ENCODE measurements around the gene GPR35.

Gene GPR35

DNA sequence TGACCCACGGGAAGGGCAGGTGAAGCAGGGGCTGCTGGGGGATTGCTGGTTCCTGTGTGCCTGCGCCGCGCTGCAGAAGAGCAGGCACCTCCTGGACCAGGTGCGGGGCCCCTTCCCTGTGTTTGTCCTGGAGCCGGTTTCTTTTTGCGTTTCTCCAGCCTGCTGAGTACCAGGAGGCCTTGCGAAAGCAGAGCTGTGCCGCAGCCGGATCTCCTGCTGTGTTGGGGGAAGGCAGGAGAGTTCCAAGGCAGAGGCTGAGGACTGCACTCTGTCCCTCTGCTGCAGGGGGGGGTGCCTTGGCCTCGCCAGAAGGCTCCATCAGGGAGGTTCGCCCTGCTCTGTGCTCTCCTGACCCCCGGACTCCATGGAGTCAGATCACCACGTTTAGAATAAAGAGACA, 35.9 kb upstream of the GPR35 start:
- Histone ChIP-seq H3K27ac (ENCODE audit: low read depth in 2 of 2, low read length in 2 of 2) (no peak overlapping the region), H3K4me1 (ENCODE audit: control insufficient read depth in 2 of 2, insufficient read depth in 2 of 2, low read length in 2 of 2) (peaks cover 24 to 26% of the 10 kb centered on the region in 2 donors), H3K4me3 (ENCODE audit: low read length in 2 of 2) (no peak overlapping the region), H3K36me3 (ENCODE audit: control insufficient read depth in 2 of 2, insufficient read depth in 2 of 2, low read length in 2 of 2) (peaks cover 12 to 26% of the 10 kb centered on the region in 2 donors), H3K27me3 (ENCODE audit: control insufficient read depth in 2 of 2, insufficient read depth in 2 of 2, low read length in 2 of 2) (no peaks in the 10 kb centered on the region), H3K9me3 (ENCODE audit: control insufficient read depth in 2 of 2, low read length in 2 of 2) (no peaks in the 10 kb centered on the region), H3K9ac (ENCODE audit: low read depth in 1 of 2, low read length in 2 of 2) (no peak overlapping the region)

DNA sequence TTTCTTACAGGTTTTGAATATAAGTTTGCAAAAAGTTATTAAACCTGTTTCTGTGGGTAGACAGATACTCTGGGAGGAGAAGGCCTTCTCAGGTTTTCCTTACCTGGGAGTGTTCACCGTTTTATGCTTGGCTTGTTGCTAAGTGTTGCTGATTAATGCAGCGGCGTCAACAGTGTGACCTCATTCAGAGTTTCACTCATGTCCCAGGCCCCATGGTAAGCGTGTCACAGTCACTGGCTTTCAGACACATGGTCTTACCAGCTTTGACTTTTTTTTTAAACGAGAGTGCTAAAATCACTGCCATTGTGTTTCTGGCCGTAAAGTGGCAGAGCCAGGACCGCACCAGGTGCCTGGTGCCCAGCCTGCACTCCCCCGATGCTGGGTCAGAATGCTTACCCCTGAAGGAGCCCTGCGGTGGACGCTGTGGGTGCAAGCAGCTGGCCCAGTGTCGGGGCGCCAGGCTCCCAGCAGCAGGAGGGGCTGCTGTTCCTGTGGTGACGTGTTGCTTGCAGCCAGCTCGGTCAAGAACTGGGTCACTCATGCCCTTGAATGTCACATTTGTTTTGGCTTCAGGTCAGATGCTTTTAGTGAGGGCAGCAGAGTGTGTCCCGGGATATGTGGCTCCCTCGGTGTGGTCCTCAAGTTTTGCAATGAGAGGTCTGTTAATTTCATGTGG, 35.3 kb upstream of the GPR35 start:
- Histone ChIP-seq H3K36me3 (ENCODE audit: control insufficient read depth in 2 of 2, insufficient read depth in 2 of 2, low read length in 2 of 2) (peaks cover 12 to 26% of the 10 kb centered on the region in 2 donors), H3K9ac (ENCODE audit: low read depth in 1 of 2, low read length in 2 of 2) (no peak overlapping the region), H3K4me3 (ENCODE audit: low read length in 2 of 2) (no peak overlapping the region), H3K4me1 (ENCODE audit: control insufficient read depth in 2 of 2, insufficient read depth in 2 of 2, low read length in 2 of 2) (peaks cover 18 to 20% of the 10 kb centered on the region in 2 donors), H3K27me3 (ENCODE audit: control insufficient read depth in 2 of 2, insufficient read depth in 2 of 2, low read length in 2 of 2) (no peaks in the 10 kb centered on the region), H3K9me3 (ENCODE audit: control insufficient read depth in 2 of 2, low read length in 2 of 2) (no peaks in the 10 kb centered on the region), H3K27ac (ENCODE audit: low read depth in 2 of 2, low read length in 2 of 2) (no peak overlapping the region)

DNA sequence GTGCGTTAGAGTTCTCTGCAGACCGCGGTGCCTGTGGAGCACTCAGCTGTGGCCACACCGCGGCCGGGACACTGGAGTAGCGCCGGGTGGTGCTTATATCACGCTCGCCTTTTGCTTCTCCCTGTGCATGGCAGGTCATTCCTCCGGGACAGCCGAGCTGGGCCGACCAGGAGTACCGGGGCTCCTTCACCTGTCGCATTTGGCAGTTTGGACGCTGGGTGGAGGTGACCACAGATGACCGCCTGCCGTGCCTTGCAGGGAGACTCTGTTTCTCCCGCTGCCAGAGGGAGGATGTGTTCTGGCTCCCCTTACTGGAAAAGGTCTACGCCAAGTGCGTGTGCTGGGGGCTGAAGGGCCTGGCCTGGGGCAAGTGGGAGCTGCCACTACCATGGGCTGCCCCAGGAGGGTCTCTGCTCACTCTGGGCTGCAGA, 34.6 kb upstream of the GPR35 start:
- Histone ChIP-seq H3K36me3 (ENCODE audit: control insufficient read depth in 2 of 2, insufficient read depth in 2 of 2, low read length in 2 of 2) (peaks cover 13 to 26% of the 10 kb centered on the region in 2 donors), H3K27ac (ENCODE audit: low read depth in 2 of 2, low read length in 2 of 2) (no peak overlapping the region)

DNA sequence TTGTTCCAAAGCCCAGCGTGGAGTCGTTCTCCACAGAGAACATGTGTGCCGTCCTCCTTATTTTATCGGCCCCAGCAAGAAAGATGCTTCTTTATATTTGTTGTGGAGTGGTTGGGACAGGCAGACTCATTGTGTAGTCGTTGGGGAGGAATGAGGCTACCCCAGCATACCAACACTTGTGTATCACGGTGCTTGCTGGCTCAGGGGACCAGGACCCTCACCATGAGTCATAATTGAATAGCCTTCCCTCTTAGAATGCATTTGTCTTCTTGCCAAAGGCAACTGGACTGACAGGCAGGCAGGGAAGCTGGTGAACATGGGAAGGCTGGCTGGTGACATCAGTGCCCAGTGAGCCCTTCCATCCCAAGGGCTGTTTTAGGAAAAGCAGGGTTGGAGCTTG, 34.1 kb upstream of the GPR35 start:
- Histone ChIP-seq H3K9ac (ENCODE audit: low read depth in 1 of 2, low read length in 2 of 2) (no peak overlapping the region), H3K4me3 (ENCODE audit: low read length in 2 of 2) (no peak overlapping the region), H3K27ac (ENCODE audit: low read depth in 2 of 2, low read length in 2 of 2) (no peak overlapping the region), H3K36me3 (ENCODE audit: control insufficient read depth in 2 of 2, insufficient read depth in 2 of 2, low read length in 2 of 2) (peaks cover 16 to 28% of the 10 kb centered on the region in 2 donors), H3K4me1 (ENCODE audit: control insufficient read depth in 2 of 2, insufficient read depth in 2 of 2, low read length in 2 of 2) (peaks cover 10 to 12% of the 10 kb centered on the region in 2 donors), H3K9me3 (ENCODE audit: control insufficient read depth in 2 of 2, low read length in 2 of 2) (no peaks in the 10 kb centered on the region), H3K27me3 (ENCODE audit: control insufficient read depth in 2 of 2, insufficient read depth in 2 of 2, low read length in 2 of 2) (no peaks in the 10 kb centered on the region)

More for the DNA sequence above, 34.6 kb upstream of the GPR35 start:
- Histone ChIP-seq H3K4me3 (ENCODE audit: low read length in 2 of 2) (no peak overlapping the region), H3K4me1 (ENCODE audit: control insufficient read depth in 2 of 2, insufficient read depth in 2 of 2, low read length in 2 of 2) (peaks cover 11 to 13% of the 10 kb centered on the region in 2 donors), H3K27me3 (ENCODE audit: control insufficient read depth in 2 of 2, insufficient read depth in 2 of 2, low read length in 2 of 2) (no peaks in the 10 kb centered on the region), H3K9me3 (ENCODE audit: control insufficient read depth in 2 of 2, low read length in 2 of 2) (no peaks in the 10 kb centered on the region), H3K9ac (ENCODE audit: low read depth in 1 of 2, low read length in 2 of 2) (no peak overlapping the region)

DNA sequence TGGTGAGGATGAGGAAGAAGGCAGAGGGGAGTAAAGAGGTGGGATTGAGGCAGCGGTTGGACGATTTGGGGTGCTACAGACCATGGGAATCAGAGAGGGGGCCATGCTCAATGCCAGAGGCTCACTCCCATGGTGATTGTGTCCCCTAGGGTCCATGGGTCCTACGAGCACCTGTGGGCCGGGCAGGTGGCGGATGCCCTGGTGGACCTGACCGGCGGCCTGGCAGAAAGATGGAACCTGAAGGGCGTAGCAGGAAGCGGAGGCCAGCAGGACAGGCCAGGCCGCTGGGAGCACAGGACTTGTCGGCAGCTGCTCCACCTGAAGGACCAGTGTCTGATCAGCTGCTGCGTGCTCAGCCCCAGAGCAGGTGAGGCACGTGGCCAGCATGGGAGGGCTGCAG, 33.5 kb upstream of the GPR35 start:
- H3K4me3 ChIP-seq (ENCODE audit: low read length in 2 of 2), result no peak overlapping the region
- H3K36me3 ChIP-seq (ENCODE audit: control insufficient read depth in 2 of 2, insufficient read depth in 2 of 2, low read length in 2 of 2), result peaks cover 16 to 30% of the 10 kb centered on the region in 2 donors
- no peaks in the 10 kb centered on the region for H3K27me3 ChIP-seq (ENCODE audit: control insufficient read depth in 2 of 2, insufficient read depth in 2 of 2, low read length in 2 of 2)
- no peak overlapping the region for H3K27ac ChIP-seq (ENCODE audit: low read depth in 2 of 2, low read length in 2 of 2)
- peaks cover 10 to 12% of the 10 kb centered on the region in 2 donors for H3K4me1 ChIP-seq (ENCODE audit: control insufficient read depth in 2 of 2, insufficient read depth in 2 of 2, low read length in 2 of 2)
- no peaks in the 10 kb centered on the region for H3K9me3 ChIP-seq (ENCODE audit: control insufficient read depth in 2 of 2, low read length in 2 of 2)
- no peak overlapping the region for H3K9ac ChIP-seq (ENCODE audit: low read depth in 1 of 2, low read length in 2 of 2)

DNA sequence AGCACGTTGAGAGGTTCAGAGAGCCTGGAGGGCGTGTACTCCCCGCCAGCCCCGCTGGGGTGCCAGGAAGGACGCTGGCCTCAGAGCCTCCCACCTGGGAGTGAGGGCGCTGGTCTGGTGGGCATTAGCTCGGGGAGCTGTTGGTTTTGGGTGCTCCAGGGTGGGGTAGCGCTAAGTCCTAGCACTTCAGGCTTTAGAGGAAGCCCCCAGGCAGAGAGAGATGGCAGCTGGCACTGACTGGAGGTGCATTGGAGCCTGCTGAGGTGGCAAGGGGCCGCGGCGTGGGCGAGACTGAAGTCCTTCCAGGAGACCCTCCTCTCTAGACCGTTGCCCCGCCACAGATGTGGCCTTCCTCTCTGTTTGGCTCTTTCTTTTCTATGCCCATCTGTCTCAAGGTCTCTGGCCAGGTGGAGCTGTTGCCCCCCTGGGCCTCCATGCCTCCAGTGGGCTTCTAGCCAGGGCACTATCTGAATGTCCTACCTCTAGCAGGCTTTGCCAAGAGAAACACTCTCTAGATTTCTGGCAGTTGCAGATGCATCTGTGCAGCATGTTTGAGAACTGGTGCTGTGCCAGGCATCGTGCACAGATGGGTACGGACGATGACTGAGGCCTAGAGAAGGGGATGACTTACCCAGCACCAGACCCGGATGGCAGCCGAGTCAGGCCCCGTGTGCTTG, 32.1 kb upstream of the GPR35 start:
- H3K4me1 ChIP-seq (ENCODE audit: control insufficient read depth in 2 of 2, insufficient read depth in 2 of 2, low read length in 2 of 2), result peaks cover under 1 to 1% of the 10 kb centered on the region in 2 donors
- no peak overlapping the region for H3K4me3 ChIP-seq (ENCODE audit: low read length in 2 of 2)
- no peaks in the 10 kb centered on the region for H3K27me3 ChIP-seq (ENCODE audit: control insufficient read depth in 2 of 2, insufficient read depth in 2 of 2, low read length in 2 of 2)
- no peak overlapping the region for H3K27ac ChIP-seq (ENCODE audit: low read depth in 2 of 2, low read length in 2 of 2)
- H3K36me3 ChIP-seq (ENCODE audit: control insufficient read depth in 2 of 2, insufficient read depth in 2 of 2, low read length in 2 of 2), result peaks cover 21 to 37% of the 10 kb centered on the region in 2 donors
- no peak overlapping the region for H3K9ac ChIP-seq (ENCODE audit: low read depth in 1 of 2, low read length in 2 of 2)
- no peaks in the 10 kb centered on the region for H3K9me3 ChIP-seq (ENCODE audit: control insufficient read depth in 2 of 2, low read length in 2 of 2)

DNA sequence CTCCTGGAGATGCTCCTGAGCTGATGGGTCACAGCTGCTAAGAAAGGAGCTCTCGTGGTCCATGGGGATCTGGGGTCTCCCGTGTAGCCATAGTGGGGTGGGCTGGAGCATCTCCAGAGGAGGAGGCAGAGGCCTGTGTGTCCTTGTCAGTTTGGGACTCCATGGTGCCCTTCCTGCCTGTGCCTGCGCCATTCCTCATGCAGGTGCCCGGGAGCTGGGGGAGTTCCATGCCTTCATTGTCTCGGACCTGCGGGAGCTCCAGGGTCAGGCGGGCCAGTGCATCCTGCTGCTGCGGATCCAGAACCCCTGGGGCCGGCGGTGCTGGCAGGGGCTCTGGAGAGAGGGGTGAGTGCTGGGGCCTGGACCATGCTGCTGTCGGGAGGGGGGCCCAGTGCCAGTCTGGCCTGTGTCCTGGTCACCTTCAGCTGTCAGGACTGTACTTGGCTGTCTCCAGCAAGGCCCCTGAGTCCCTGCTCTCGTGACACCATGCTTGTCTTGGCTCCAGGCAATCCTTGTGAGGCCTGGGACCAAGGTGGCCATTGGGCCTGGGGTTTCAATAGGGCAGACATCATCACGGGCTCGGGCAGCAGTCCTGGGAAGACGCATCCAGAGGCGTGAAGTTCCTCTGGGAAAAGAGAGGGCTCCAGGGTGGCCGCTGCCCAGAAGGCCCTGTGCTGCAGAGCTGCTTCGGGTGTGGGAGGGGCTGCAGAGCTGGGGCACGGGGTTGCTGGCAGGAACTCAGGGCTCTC, 31.4 kb upstream of the GPR35 start:
- no peaks in the 10 kb centered on the region for H3K9me3 ChIP-seq (ENCODE audit: control insufficient read depth in 2 of 2, low read length in 2 of 2)
- H3K4me3 ChIP-seq (ENCODE audit: low read length in 2 of 2), result no peak overlapping the region
- peaks cover 25 to 44% of the 10 kb centered on the region in 2 donors for H3K36me3 ChIP-seq (ENCODE audit: control insufficient read depth in 2 of 2, insufficient read depth in 2 of 2, low read length in 2 of 2)
- H3K27ac ChIP-seq (ENCODE audit: low read depth in 2 of 2, low read length in 2 of 2), result no peak overlapping the region
- no peak overlapping the region for H3K9ac ChIP-seq (ENCODE audit: low read depth in 1 of 2, low read length in 2 of 2)
- H3K27me3 ChIP-seq (ENCODE audit: control insufficient read depth in 2 of 2, insufficient read depth in 2 of 2, low read length in 2 of 2), result no peaks in the 10 kb centered on the region
- no peaks in the 10 kb centered on the region for H3K4me1 ChIP-seq (ENCODE audit: control insufficient read depth in 2 of 2, insufficient read depth in 2 of 2, low read length in 2 of 2)

DNA sequence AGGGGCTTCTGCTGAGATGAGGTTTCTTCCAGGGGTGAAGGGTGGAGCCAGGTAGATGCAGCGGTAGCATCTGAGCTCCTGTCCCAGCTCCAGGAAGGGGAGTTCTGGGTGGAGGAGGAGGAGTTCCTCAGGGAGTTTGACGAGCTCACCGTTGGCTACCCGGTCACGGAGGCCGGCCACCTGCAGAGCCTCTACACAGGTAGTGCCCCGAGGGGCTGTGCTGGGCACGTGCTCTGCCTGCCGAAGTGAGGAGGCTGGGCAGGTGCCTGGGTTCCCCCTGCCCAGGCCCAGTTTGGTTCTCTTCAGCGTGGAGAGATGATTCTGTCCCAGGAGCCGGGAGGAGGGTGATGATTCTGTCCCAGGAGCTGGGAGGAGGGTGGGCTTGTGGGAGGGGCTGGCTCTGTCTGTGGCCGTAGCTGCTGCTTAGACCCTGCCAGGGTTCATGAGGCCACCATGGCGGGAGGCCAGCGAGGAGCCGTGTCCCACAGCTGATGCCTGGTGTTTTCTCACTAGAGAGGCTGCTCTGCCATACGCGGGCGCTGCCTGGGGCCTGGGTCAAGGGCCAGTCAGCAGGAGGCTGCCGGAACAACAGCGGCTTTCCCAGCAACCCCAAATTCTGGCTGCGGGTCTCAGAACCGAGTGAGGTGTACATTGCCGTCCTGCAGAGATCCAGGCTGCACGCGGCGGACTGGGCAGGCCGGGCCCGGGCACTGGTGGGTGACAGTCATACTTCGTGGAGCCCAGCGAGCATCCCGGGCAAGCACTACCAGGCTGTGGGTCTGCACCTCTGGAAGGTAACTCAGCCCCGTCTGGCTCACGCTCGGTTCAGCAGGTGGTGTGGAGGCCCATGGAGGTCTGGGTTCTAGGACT, 30.5 kb upstream of the GPR35 start:
- peaks cover 25 to 45% of the 10 kb centered on the region in 2 donors for H3K36me3 ChIP-seq (ENCODE audit: control insufficient read depth in 2 of 2, insufficient read depth in 2 of 2, low read length in 2 of 2)
- H3K9me3 ChIP-seq (ENCODE audit: control insufficient read depth in 2 of 2, low read length in 2 of 2), result no peaks in the 10 kb centered on the region
- H3K4me1 ChIP-seq (ENCODE audit: control insufficient read depth in 2 of 2, insufficient read depth in 2 of 2, low read length in 2 of 2), result no peaks in the 10 kb centered on the region
- H3K27me3 ChIP-seq (ENCODE audit: control insufficient read depth in 2 of 2, insufficient read depth in 2 of 2, low read length in 2 of 2), result no peaks in the 10 kb centered on the region
- no peak overlapping the region for H3K4me3 ChIP-seq (ENCODE audit: low read length in 2 of 2)
- no peak overlapping the region for H3K9ac ChIP-seq (ENCODE audit: low read depth in 1 of 2, low read length in 2 of 2)
- H3K27ac ChIP-seq (ENCODE audit: low read depth in 2 of 2, low read length in 2 of 2), result no peak overlapping the region

DNA sequence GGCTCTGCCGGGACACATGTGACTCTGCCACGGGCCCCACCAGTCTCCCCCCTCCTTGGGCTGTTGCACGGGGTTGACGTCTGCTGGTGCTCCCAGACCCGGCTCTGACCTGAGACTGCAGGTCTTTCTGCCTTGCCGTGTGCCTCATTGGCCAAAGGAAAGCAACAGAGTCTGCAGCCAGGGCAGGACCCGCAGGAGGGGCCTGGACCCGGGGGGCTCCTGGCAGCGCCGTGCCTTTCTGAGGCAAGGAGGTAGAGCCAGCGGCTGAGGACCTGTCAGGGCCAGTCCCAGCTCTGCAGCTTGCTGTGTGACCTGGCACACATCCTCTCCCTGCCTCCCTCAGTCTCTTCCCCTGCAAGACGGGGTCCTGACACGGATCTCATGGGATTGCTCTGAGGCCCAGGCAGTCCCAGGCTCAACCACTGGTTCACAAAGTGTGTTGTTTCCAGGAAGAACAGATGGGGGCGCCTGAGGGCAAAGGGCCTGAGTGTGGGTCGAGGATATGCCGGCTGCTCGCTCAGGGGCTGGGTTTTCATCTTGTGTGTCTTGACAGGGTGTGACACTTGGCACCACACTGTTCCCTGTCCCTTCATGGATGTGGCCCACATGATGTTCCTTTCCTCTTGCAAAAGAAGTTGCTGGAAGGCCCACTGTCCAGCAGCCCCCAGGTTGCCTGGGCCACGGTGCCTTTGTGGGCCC, 29.8 kb upstream of the GPR35 start:
- H3K27me3 ChIP-seq (ENCODE audit: control insufficient read depth in 2 of 2, insufficient read depth in 2 of 2, low read length in 2 of 2), result no peaks in the 10 kb centered on the region
- peaks cover 22 to 42% of the 10 kb centered on the region in 2 donors for H3K36me3 ChIP-seq (ENCODE audit: control insufficient read depth in 2 of 2, insufficient read depth in 2 of 2, low read length in 2 of 2)
- no peaks in the 10 kb centered on the region for H3K4me1 ChIP-seq (ENCODE audit: control insufficient read depth in 2 of 2, insufficient read depth in 2 of 2, low read length in 2 of 2)
- H3K9ac ChIP-seq (ENCODE audit: low read depth in 1 of 2, low read length in 2 of 2), result no peak overlapping the region
- H3K9me3 ChIP-seq (ENCODE audit: control insufficient read depth in 2 of 2, low read length in 2 of 2), result no peaks in the 10 kb centered on the region
- no peak overlapping the region for H3K4me3 ChIP-seq (ENCODE audit: low read length in 2 of 2)
- H3K27ac ChIP-seq (ENCODE audit: low read depth in 2 of 2, low read length in 2 of 2), result no peak overlapping the region

All from mucosa of rectum (tissue), 2 donors.